Thyroid gland (tissue), 4 donors: Measurements from ENCODE around the gene DENND1A. TPM values are rescaled to one million over a fixed set of nuclear protein-coding genes. Genes with fewer than 3 reads are reported as not detected.

Experiments used
- DNase-seq, 2 donors: peaks; one replicate each; pipeline ENCODE4 v3.0.0-alpha.2; 2019
- H3K27ac ChIP-seq, 3 donors: fragments of 200-600 bp; sonication (generic); 1 replicate in 2 of 3; 2 replicates in 1 of 3; pipeline ENCODE4 v1.5.1; 2016 to 2019; ENCODE audit warnings: mild to moderate bottlenecking in 1 of 3, moderate library complexity in 1 of 3
- H3K27me3 ChIP-seq: fragments of 200-600 bp; sonication (generic); one replicate; pipeline ENCODE4 v1.5.1; 2019
- H3K36me3 ChIP-seq, 2 donors: fragments of 200-600 bp; sonication (generic); one replicate each; pipeline ENCODE4 v1.5.1; 2016 to 2019
- H3K4me1 ChIP-seq, 2 donors: fragments of 200-600 bp; sonication (generic); one replicate each; pipeline ENCODE4 v1.5.1; 2017 to 2019
- H3K4me3 ChIP-seq, 3 donors: fragments of 200-600 bp; sonication (generic); replicated peaks in 1 of 3; 1 replicate in 2 of 3; 2 replicates in 1 of 3; pipeline ENCODE4 v1.5.1; 2016; ENCODE audit warnings: mild to moderate bottlenecking in 1 of 3
- H3K9me3 ChIP-seq: fragments of 200-600 bp; sonication (generic); one replicate; pipeline ENCODE4 v1.5.1; 2017
- POLR2A ChIP-seq, 2 donors: fragments of 450-650 bp; IDR thresholded peaks; one replicate each; pipeline ENCODE4 v1.6.1; 2017; ENCODE audit warnings: antibody characterized with exemption in 2 of 2, mild to moderate bottlenecking in 2 of 2, moderate library complexity in 1 of 2
- WGBS, 2 donors: methylation state at CpG; one replicate each; pipeline ENCODE4 v1.1.5; 2017; 5-methylcytosine and 5-hydroxymethylcytosine counted together
- intact Hi-C: fragments of 100-400 bp; cut with DNase I; formaldehyde crosslinking; loops from one replicate; pipeline ENCODE4 v1.15.1; 2023
- total RNA-seq, 4 donors: library from RNA; depleted of rRNA; stranded (reverse); fragments of >200 nt; gene quantifications; one replicate each; pipeline ENCODE4 v1.2.3, GENCODE V29; 2016
- TF ChIP-seq, protein P1 (sequence below), 6 experiments: fragments of 200-600 bp in 3 of 6; fragments of 450-650 bp in 3 of 6; sonication (generic) in 3 of 6; IDR thresholded peaks; one replicate each; pipeline ENCODE4 v1.5.1; 2016 to 2019; ENCODE audit warnings: antibody characterized with exemption in 6 of 6, mild to moderate bottlenecking in 2 of 6, inconsistent platforms in 1 of 6, moderate library complexity in 1 of 6

The DENND1A gene
- total RNA-seq, 4 donors from 2014 or later, result 18.8 to 34.4 (median 28.2) TPM

DNA sequence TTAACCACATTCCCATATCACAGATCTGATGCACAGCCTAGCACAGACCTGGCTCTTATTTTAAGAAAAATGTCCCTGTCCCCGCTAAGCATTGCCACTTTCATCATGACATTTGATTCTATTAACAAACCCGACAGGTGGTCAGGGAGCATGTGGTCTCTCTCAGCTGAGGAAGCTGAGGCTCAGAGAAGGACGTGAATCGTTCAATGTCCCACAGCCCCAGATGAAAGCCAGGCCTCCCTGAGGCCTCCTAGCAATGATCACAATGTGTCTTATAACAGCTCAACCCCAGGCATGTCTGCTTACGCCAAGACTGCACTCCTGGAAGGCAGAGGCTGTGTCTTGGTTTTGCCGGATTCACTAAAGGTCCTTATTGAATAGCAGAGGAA is 584.4 kb downstream of the DENND1A start:
- H3K36me3 ChIP-seq, result no peaks in the 10 kb centered on the region
- H3K4me3 ChIP-seq, result no peak overlapping the region
- H3K4me1 ChIP-seq, result peaks cover 9 to 33% of the 10 kb centered on the region in 2 donors
- intact Hi-C loops, result loop anchor here (10.0 kb wide), 1 partner anchor 261 kb away; no protein-coding TSS in a partner anchor
- TF ChIP-seq POLR2A (IDR thresholded peaks at IDR 0.05), result no peak
- TF ChIP-seq, protein P1, sequence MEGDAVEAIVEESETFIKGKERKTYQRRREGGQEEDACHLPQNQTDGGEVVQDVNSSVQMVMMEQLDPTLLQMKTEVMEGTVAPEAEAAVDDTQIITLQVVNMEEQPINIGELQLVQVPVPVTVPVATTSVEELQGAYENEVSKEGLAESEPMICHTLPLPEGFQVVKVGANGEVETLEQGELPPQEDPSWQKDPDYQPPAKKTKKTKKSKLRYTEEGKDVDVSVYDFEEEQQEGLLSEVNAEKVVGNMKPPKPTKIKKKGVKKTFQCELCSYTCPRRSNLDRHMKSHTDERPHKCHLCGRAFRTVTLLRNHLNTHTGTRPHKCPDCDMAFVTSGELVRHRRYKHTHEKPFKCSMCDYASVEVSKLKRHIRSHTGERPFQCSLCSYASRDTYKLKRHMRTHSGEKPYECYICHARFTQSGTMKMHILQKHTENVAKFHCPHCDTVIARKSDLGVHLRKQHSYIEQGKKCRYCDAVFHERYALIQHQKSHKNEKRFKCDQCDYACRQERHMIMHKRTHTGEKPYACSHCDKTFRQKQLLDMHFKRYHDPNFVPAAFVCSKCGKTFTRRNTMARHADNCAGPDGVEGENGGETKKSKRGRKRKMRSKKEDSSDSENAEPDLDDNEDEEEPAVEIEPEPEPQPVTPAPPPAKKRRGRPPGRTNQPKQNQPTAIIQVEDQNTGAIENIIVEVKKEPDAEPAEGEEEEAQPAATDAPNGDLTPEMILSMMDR (IDR thresholded peaks at IDR 0.05), result no peak
- WGBS, 2 donors, result 51 to 53% methylated on average over 5 to 6 of the region's 6 CpGs
- no peaks in the 10 kb centered on the region for H3K9me3 ChIP-seq
- no peak for DNase-seq
- no peaks in the 10 kb centered on the region for H3K27me3 ChIP-seq
- H3K27ac ChIP-seq, result peak overlapping the region in 1 of 3 donors; percentile 19

DNA sequence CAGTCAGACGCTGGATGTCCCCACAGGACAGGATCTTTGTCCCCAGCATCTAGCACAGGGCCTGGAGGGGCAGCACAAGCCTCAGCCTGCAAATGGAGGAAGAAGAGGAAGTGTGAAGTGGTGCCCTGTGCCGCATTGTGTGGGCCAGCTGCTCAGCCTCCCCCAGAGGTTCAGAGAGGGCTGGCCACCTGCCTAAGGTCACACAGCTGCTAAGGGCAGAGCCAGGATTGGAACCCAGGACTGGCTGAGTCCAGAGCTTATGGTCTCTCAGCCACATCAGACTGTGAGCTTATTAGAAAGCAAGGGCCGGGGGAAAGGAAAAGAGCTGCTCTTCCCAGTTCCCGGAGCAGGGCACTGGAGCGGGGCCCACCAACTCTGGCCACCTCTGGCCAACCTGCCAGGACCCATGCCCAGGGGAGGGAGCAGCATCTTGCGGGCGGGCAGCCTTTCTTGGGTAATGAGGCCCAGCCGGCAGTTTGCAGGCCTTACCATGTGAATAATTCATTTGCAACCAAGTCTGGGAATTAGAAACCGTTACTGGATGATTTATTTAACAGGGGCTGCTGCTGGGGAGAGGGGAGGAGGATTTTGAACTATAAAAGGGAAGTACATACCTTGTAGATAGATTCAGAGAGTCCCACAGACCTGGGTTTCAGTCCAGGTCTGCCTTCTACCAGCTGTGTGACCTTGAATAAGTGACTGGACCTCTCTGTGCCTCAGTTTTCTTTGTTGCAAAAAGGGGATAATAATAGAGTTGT is 585.6 kb downstream of the DENND1A start:
- Histone ChIP-seq H3K4me3 (no peak overlapping the region), H3K9me3 (no peaks in the 10 kb centered on the region), H3K27ac (peak overlapping the region in 2 of 3 donors; percentile 30 to 73), H3K27me3 (no peaks in the 10 kb centered on the region), H3K4me1 (peaks cover 14 to 35% of the 10 kb centered on the region in 2 donors), H3K36me3 (no peaks in the 10 kb centered on the region)
- WGBS, 2 donors, result 93 to 97% methylated on average over 8 of the region's 9 CpGs
- DNase-seq, result no peak
- intact Hi-C loops, result loop anchor here (10.0 kb wide), 1 partner anchor 260 kb away; no protein-coding TSS in a partner anchor
- TF ChIP-seq, protein P1 (IDR thresholded peaks at IDR 0.05), result no peak
- no peak for TF ChIP-seq POLR2A (IDR thresholded peaks at IDR 0.05)

DNA sequence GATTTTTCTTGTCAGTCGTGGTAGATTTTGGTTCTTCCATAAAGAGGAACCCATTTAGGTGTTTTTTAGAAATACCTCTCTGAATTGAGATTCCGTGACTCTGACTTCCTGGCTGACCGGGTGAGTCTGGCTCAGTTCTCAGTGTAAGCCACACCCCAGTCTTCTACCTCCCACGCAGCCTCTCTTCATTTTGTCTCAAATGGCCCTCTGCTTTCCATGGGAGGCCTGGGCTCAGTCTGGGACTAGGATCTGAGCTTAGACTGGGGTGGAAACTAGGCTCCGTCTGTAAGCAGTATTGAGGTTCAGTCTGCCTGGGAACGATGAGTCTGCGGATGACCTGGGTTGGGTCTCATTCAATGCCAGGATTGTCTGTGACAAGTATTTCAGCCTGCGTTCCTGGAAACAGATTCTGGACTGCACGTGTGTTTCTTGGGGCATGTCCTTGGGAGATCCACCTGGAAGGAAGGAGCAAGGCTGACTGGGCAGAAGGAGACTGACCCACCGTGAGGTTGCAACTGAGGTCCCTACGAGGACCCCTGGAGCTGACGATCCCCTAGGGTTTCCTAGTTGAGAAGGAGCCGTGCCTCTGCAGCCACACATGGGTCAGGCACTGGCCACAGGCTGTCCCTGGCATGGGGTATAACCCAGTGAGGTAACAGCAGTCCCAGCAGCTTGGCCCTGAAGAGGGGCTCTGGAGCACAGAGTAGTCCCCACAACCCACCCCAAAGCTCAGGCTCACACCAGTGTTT is 586.3 kb downstream of the DENND1A start:
- H3K27ac ChIP-seq, result peak overlapping the region; percentile 25 to 73 (median 30)
- H3K36me3 ChIP-seq, result no peaks in the 10 kb centered on the region
- H3K27me3 ChIP-seq, result no peaks in the 10 kb centered on the region
- DNase-seq, result peak; percentile 57 to 66
- intact Hi-C loops, result loop anchor here (10.0 kb wide), 1 partner anchor 259 kb away; no protein-coding TSS in a partner anchor
- 32 to 58% methylated on average over 9 to 13 of the region's 13 CpGs for WGBS, 2 donors
- no peaks in the 10 kb centered on the region for H3K9me3 ChIP-seq
- TF ChIP-seq POLR2A (IDR thresholded peaks at IDR 0.05), result no peak
- TF ChIP-seq, protein P1 (IDR thresholded peaks at IDR 0.05), result no peak
- H3K4me3 ChIP-seq, result no peak overlapping the region
- H3K4me1 ChIP-seq, result peaks cover 14 to 37% of the 10 kb centered on the region in 2 donors

DNA sequence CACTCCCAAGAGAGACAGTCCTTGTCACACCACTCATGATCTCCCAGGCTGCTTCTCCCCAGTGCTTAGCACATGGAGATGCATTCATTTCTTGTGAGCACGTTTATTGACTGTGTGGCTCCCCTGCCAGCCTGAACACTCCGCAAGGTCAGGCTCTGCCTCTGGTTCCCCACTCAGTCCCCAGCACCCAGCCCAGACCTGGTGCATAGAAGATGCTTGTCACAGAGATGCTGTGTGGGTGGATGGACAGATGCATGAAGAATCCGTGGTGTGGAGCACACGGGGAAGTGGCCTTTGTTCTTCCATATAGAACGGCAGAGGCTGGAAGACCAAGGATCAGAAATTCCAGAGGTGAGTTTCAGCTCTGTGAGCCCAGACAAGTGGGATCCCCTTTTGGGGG is 587.7 kb downstream of the DENND1A start:
- Histone ChIP-seq H3K4me1 (peaks cover 14 to 37% of the 10 kb centered on the region in 2 donors), H3K36me3 (no peaks in the 10 kb centered on the region), H3K27me3 (no peaks in the 10 kb centered on the region), H3K27ac (peak overlapping the region in 1 of 3 donors; percentile 73), H3K9me3 (no peaks in the 10 kb centered on the region), H3K4me3 (no peak overlapping the region)
- DNase-seq, result no peak
- WGBS, 2 donors, result 75 to 92% methylated on average over 5 of the region's 5 CpGs
- intact Hi-C loops, result loop anchor here (10.0 kb wide), 1 partner anchor 257 kb away; no protein-coding TSS in a partner anchor
- no peak for TF ChIP-seq POLR2A (IDR thresholded peaks at IDR 0.05)
- TF ChIP-seq, protein P1 (IDR thresholded peaks at IDR 0.05), result no peak
